ENCODE measurements around the gene CACNB2. TPM values are rescaled to one million over a fixed set of nuclear protein-coding genes. Genes with fewer than 3 reads are reported as not detected.

CACNB2 gene
- total and polyA plus RNA-seq, 4 donors: 0.90 to 23.9 (median 3.7) TPM

GRCh38 chr10:18325889-18326531 is 185.8 kb downstream of the CACNB2 start:
- Histone ChIP-seq H3K4me3 (no peak overlapping the region), H3K36me3 (ENCODE audit: control insufficient read depth in 4 of 4, insufficient read depth in 4 of 4, low read length in 4 of 4) (no peaks in the 10 kb centered on the region), H3K4me1 (ENCODE audit: control insufficient read depth in 5 of 5, insufficient read depth in 5 of 5, low read length in 5 of 5) (no peaks in the 10 kb centered on the region), H3K27me3 (ENCODE audit: control insufficient read depth in 3 of 3, insufficient read depth in 3 of 3, low read length in 2 of 3) (no peaks in the 10 kb centered on the region), H3K27ac (ENCODE audit: low read depth in 1 of 2, low read length in 1 of 2) (no peak overlapping the region), H3K9ac (ENCODE audit: insufficient read depth in 1 of 2, low read length in 2 of 2) (no peak overlapping the region), H3K9me3 (ENCODE audit: control insufficient read depth in 4 of 4, insufficient read depth in 3 of 4, low read length in 3 of 4) (no peaks in the 10 kb centered on the region)
- 56 to 80% methylated on average over 5 of the region's 5 CpGs for WGBS, 2 donors
- no peak for TF ChIP-seq CTCF (IDR thresholded peaks at IDR 0.05; ENCODE audit: control extremely low read depth, extremely low read depth)
- peak in 1 of 3 donors; percentile 14 for DNase-seq
- ATAC-seq (ENCODE audit: insufficient read depth, low FRiP score): no peak

GRCh38 chr10:18328941-18329340 is 188.7 kb downstream of the CACNB2 start:
- Histone ChIP-seq H3K9me3 (ENCODE audit: control insufficient read depth in 4 of 4, insufficient read depth in 3 of 4, low read length in 3 of 4) (no peaks in the 10 kb centered on the region), H3K4me3 (no peak overlapping the region), H3K4me1 (ENCODE audit: control insufficient read depth in 5 of 5, insufficient read depth in 5 of 5, low read length in 5 of 5) (peaks cover 0 to 6% (median 0%) of the 10 kb centered on the region in 5 donors), H3K27me3 (ENCODE audit: control insufficient read depth in 3 of 3, insufficient read depth in 3 of 3, low read length in 2 of 3) (no peaks in the 10 kb centered on the region), H3K9ac (ENCODE audit: insufficient read depth in 1 of 2, low read length in 2 of 2) (no peak overlapping the region), H3K36me3 (ENCODE audit: control insufficient read depth in 4 of 4, insufficient read depth in 4 of 4, low read length in 4 of 4) (no peaks in the 10 kb centered on the region), H3K27ac (ENCODE audit: low read depth in 1 of 2, low read length in 1 of 2) (no peak overlapping the region)
- DNase-seq: no peak
- ATAC-seq (ENCODE audit: insufficient read depth, low FRiP score): no peak
- no peak for TF ChIP-seq CTCF (IDR thresholded peaks at IDR 0.05; ENCODE audit: control extremely low read depth, extremely low read depth)
- WGBS, 2 donors: 92 to 95% methylated on average over 2 of the region's 2 CpGs

GRCh38 chr10:18332048-18332447 is 191.8 kb downstream of the CACNB2 start:
- WGBS, 2 donors: 68 to 78% methylated on average over 4 of the region's 4 CpGs
- TF ChIP-seq CTCF (IDR thresholded peaks at IDR 0.05; ENCODE audit: control extremely low read depth, extremely low read depth): no peak
- Histone ChIP-seq H3K4me1 (ENCODE audit: control insufficient read depth in 5 of 5, insufficient read depth in 5 of 5, low read length in 5 of 5) (peaks cover 0 to 13% (median 3%) of the 10 kb centered on the region in 5 donors), H3K9me3 (ENCODE audit: control insufficient read depth in 4 of 4, insufficient read depth in 3 of 4, low read length in 3 of 4) (no peaks in the 10 kb centered on the region), H3K4me3 (no peak overlapping the region), H3K27ac (ENCODE audit: low read depth in 1 of 2, low read length in 1 of 2) (peak overlapping the region in 1 of 2 donors; percentile 23), H3K9ac (ENCODE audit: insufficient read depth in 1 of 2, low read length in 2 of 2) (no peak overlapping the region), H3K27me3 (ENCODE audit: control insufficient read depth in 3 of 3, insufficient read depth in 3 of 3, low read length in 2 of 3) (no peaks in the 10 kb centered on the region), H3K36me3 (ENCODE audit: control insufficient read depth in 4 of 4, insufficient read depth in 4 of 4, low read length in 4 of 4) (no peaks in the 10 kb centered on the region)
- no peak for ATAC-seq (ENCODE audit: insufficient read depth, low FRiP score)
- DNase-seq: no peak

- Histone ChIP-seq H3K9me3 (ENCODE audit: control insufficient read depth in 4 of 4, insufficient read depth in 3 of 4, low read length in 3 of 4) (no peaks in the 10 kb centered on the region), H3K4me3 (no peak overlapping the region), H3K27ac (ENCODE audit: low read depth in 1 of 2, low read length in 1 of 2) (peak overlapping the region in 1 of 2 donors; percentile 23), H3K4me1 (ENCODE audit: control insufficient read depth in 5 of 5, insufficient read depth in 5 of 5, low read length in 5 of 5) (peaks cover 0 to 13% (median 3%) of the 10 kb centered on the region in 5 donors), H3K36me3 (ENCODE audit: control insufficient read depth in 4 of 4, insufficient read depth in 4 of 4, low read length in 4 of 4) (no peaks in the 10 kb centered on the region), H3K27me3 (ENCODE audit: control insufficient read depth in 3 of 3, insufficient read depth in 3 of 3, low read length in 2 of 3) (no peaks in the 10 kb centered on the region), H3K9ac (ENCODE audit: insufficient read depth in 1 of 2, low read length in 2 of 2) (no peak overlapping the region)
- no peak for TF ChIP-seq CTCF (IDR thresholded peaks at IDR 0.05; ENCODE audit: control extremely low read depth, extremely low read depth)
- no peak for ATAC-seq (ENCODE audit: insufficient read depth, low FRiP score)
- no peak for DNase-seq
- 93 to 97% methylated on average over 1 of the region's 1 CpG for WGBS, 2 donors
Observed at GRCh38 chr10:18332484-18332883, 192.3 kb downstream of the CACNB2 start.

Measured in lung (tissue), 12 donors.